K562 treated with DMSO at 1 percent for 4 hours (cell line): Measurements from ENCODE around the gene OR10J4. TPM values are rescaled to one million over a fixed set of nuclear protein-coding genes. Genes with fewer than 3 reads are reported as not detected.

ENCODE experiments used
- total RNA-seq: library from RNA; unstranded; fragments of 300-600 nt; gene quantifications from 2 replicates; pipeline ENCODE4 v1.2.3, GENCODE V29; 2022; ENCODE audit not compliant: insufficient read depth

The OR10J4 gene
- total RNA-seq: not detected in 2 replicates

DNA sequence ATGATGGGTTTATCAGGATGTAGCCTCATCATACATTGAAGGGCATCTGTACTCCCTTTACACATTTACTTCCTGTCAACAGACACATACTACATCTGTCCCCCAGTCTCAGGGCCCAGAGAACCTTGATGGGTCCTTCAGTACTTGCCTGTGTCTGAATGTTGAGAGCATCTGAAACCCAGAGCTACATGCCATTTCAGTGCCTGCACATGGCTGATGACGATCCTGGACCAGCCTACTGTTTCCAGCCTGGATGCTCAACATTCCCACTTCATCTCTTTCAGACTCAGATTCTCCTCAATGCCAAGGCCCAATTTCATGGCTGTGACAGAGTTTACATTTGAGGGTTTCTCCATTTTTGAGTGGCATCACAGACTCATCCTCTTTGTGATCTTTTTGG, at the start of gene OR10J4:
Gene OR10J4, plus strand, starts transcription at position 301 of the 400 bp plus-strand sequence.

DNA sequence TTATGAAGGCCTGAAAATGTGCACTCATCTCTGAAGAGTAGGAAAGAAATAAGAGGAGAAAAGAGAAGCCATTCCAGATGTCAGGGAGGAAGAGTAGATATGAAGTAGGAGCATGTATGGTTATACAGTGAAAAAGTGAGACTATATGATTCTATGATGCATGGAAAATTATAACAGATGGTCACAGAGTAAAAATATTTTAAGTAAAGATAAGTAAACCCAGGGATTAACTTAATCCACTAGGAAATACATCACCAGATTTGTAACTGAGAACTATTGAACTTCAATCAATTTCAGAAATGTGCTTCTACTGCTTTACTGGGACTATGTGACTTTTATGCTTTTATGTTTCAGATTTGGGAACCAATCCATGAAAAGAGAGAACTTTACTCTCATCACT, 7.4 kb downstream of the OR10J4 start, which contains the start of gene OR10J1:
Gene OR10J1, plus strand, starts transcription at position 301 of the 400 bp plus-strand sequence. Its CDS starts 70 bp downstream, at position 371.

Other genes starting within 250 kb of the OR10J4 start
- not detected in 2 replicates for gene ACKR1, start 227.3 kb upstream of the OR10J4 start, total RNA-seq
- not detected in 2 replicates for gene FCER1A, start 129.9 kb upstream of the OR10J4 start, total RNA-seq
- gene OR10J1, start 7.5 kb downstream of the OR10J4 start, total RNA-seq: not detected in 2 replicates
- gene OR10J5, start 103.8 kb downstream of the OR10J4 start, total RNA-seq: not detected in 2 replicates
- not detected in 2 replicates for gene APCS, start 155.6 kb downstream of the OR10J4 start, total RNA-seq